Measurements from ENCODE around the gene OPRD1.

DNA sequence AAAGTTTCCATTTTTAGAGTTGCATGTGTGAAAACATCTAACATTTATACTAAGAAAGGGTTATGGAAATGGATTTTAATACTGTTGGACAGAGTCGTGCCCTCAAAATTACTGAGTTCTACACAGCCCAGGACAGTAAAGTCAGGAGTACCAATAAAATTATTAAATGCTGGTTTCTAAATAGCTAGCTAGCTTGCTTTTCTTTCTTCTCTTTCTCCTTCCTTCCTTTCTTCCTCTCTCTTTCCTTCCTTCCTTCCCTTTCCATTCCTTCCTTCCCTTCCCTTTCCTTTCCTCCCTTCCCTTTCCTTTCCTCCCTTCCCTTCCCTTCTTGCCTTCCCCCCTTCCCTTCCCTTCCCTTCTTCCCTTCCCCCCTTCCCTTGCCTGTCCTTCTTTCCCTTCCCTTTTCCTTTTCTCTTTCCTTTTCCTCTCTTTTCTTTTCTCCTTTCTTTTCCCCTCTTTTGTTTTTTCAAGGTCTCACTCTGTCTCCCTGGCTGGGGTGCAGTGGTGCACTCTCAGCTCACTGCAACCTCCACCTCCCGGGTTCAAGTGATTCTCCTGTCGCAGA lies 41.3 kb upstream of the OPRD1 start:
- TF ChIP-seq, protein P1, sequence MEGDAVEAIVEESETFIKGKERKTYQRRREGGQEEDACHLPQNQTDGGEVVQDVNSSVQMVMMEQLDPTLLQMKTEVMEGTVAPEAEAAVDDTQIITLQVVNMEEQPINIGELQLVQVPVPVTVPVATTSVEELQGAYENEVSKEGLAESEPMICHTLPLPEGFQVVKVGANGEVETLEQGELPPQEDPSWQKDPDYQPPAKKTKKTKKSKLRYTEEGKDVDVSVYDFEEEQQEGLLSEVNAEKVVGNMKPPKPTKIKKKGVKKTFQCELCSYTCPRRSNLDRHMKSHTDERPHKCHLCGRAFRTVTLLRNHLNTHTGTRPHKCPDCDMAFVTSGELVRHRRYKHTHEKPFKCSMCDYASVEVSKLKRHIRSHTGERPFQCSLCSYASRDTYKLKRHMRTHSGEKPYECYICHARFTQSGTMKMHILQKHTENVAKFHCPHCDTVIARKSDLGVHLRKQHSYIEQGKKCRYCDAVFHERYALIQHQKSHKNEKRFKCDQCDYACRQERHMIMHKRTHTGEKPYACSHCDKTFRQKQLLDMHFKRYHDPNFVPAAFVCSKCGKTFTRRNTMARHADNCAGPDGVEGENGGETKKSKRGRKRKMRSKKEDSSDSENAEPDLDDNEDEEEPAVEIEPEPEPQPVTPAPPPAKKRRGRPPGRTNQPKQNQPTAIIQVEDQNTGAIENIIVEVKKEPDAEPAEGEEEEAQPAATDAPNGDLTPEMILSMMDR (IDR thresholded peaks at IDR 0.05): no peak
- no peak for TF ChIP-seq POLR2A (IDR thresholded peaks at IDR 0.05)
